ENCODE results near the gene UIMC1. TPM values are rescaled to one million over a fixed set of nuclear protein-coding genes. Genes with fewer than 3 reads are reported as not detected.
"Not testable (repeated sequence)": the region's sequence is repeated elsewhere in the genome, so short reads cannot be mapped to it uniquely, and the experiment has no call there.

Gene UIMC1
- total RNA-seq, 2 experiments from 2014 or later, result 52.8 to 54.1 TPM

DNA sequence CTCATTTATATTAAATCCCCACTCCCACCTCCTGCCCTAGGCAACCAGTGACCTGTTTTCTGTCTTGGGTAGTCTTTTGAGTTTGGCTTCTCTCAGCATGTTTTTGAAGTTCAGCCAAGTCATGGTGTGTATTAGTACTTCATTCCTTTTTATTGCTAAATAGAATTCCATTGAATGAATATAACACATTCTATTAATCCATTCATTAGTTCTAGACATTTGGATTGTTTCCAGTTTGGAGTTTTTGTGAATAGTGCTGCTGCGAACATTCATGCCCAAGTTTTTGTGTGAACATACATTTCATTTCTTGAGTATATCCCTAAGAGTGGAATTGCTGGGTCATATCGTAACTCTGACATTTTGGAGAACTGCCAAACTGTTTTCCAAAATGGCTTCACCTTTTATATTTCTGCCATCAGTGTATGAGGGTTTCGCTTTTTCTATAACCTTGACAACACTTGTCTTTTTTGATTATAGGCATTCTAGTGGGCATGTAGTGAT is 18.6 kb upstream of the UIMC1 start:
- POLR2A ChIA-PET, result no interaction called here
- Mint-ChIP-seq H3K36me3 (peaks cover 25% of the 10 kb centered on the region), H3K27ac (no peak overlapping the region), H3K9me3 (peaks cover 2% of the 10 kb centered on the region), H3K27me3 (no peaks in the 10 kb centered on the region), H3K4me3 (no peak overlapping the region), H3K4me1 (peaks cover 24% of the 10 kb centered on the region)
- ATAC-seq (ENCODE audit: low read depth) (no peak), DNase-seq (no peak)

DNA sequence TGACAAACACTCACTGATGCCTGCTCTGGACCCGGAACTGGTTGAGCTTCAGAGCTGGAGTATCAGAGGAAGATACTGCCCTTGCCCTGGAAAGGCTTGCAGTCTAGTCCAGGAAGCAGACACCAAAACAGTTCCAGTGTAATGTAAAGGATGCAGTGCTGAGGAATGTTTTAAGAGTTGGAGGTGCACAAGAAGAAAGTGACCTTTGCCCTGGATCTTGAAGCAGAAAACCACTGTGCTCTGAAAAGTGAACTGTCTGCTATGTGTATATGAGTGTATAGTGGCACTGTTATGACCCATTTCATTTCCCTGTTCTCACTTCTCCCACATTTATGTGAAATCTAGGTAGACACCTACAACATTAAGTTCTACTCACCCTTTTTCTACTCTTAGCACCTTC is 18.0 kb upstream of the UIMC1 start:
- H3K4me3 Mint-ChIP-seq, result peak overlapping the region; percentile 3
- H3K9me3 Mint-ChIP-seq, result peaks cover 2% of the 10 kb centered on the region
- POLR2A ChIA-PET, result interaction anchor here (0.6 kb wide), 1 partner anchor 277 kb away, joined by 4 read pairs; no protein-coding TSS in a partner anchor
- ATAC-seq (ENCODE audit: low read depth), result no peak
- no peak for DNase-seq
- H3K27ac Mint-ChIP-seq, result no peak overlapping the region
- H3K27me3 Mint-ChIP-seq, result no peaks in the 10 kb centered on the region
- H3K36me3 Mint-ChIP-seq, result peaks cover 21% of the 10 kb centered on the region
- H3K4me1 Mint-ChIP-seq, result peaks cover 24% of the 10 kb centered on the region

- DNase-seq, result peak; percentile 45
- H3K4me3 Mint-ChIP-seq, result peak overlapping the region; percentile 96
- peaks cover 14% of the 10 kb centered on the region for H3K36me3 Mint-ChIP-seq
- peak overlapping the region; percentile 89 for H3K27ac Mint-ChIP-seq
- H3K9me3 Mint-ChIP-seq, result no peaks in the 10 kb centered on the region
- POLR2A ChIA-PET, result interaction anchor here (0.8 to 1.5 kb wide), 3 partner anchors 12 to 18 kb away, joined by 3 to 5 read pairs (median 4); partner anchors contain the start of gene UIMC1
- no peak for ATAC-seq (ENCODE audit: low read depth)
- H3K27me3 Mint-ChIP-seq, result no peaks in the 10 kb centered on the region
- peaks cover 24% of the 10 kb centered on the region for H3K4me1 Mint-ChIP-seq
Measured at GRCh38 chr5:177023303-177023664, 16.7 kb upstream of the UIMC1 start.

- Mint-ChIP-seq H3K27ac (peak within 1 kb of the TSS; percentile 90), H3K4me3 (peak within 1 kb of the TSS; percentile 96), H3K27me3 (no peaks in the 10 kb centered on the region), H3K36me3 (peaks cover 12% of the 10 kb centered on the region), H3K4me1 (peaks cover 24% of the 10 kb centered on the region), H3K9me3 (no peaks in the 10 kb centered on the region)
- ATAC-seq (ENCODE audit: low read depth), result peak; percentile 98
- DNase-seq, result peak; percentile 91
- POLR2A ChIA-PET, result interaction anchor here (0.8 to 1.6 kb wide), 4 partner anchors 11 to 18 kb away, joined by 3 to 8 read pairs (median 4); partner anchors contain the start of gene UIMC1
Measured at GRCh38 chr5:177022386-177023302, 16.1 kb upstream of the UIMC1 start, which contains the start of gene ZNF346. ZNF346 (plus strand) TSS chr5:177022696; CDS start chr5:177022739, 43 bp downstream.

DNA sequence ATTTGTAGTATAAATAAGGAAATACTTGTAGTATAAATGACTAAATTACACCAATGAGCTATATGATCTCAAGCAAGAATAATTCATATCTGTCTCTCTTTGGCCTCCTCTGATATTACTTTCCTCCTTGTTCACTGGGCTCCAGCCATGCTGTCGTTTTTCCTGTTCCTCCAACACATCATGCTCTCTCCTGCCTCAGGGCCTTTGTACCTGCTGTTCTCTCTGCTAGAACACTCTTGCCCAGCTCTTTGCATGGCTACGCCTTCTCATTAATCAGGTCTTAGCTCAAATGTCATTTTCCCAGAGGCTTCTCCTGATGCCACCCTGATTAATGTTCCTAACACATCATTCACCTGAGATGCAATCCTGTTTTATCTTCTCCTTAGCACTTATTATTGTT is 13.5 kb upstream of the UIMC1 start:
- DNase-seq (no peak), ATAC-seq (ENCODE audit: low read depth) (no peak)
- POLR2A ChIA-PET, result interaction anchor here (1.5 kb wide), 1 partner anchor 14 kb away, joined by 3 read pairs; the partner anchor contains the start of gene UIMC1
- Mint-ChIP-seq H3K36me3 (peaks cover 8% of the 10 kb centered on the region), H3K9me3 (no peaks in the 10 kb centered on the region), H3K4me3 (no peak overlapping the region), H3K27me3 (no peaks in the 10 kb centered on the region), H3K27ac (no peak overlapping the region), H3K4me1 (peaks cover 17% of the 10 kb centered on the region)

- Mint-ChIP-seq H3K27me3 (no peaks in the 10 kb centered on the region), H3K4me1 (peaks cover 4% of the 10 kb centered on the region), H3K9me3 (no peaks in the 10 kb centered on the region), H3K27ac (no peak overlapping the region), H3K4me3 (no peak overlapping the region), H3K36me3 (no peaks in the 10 kb centered on the region)
- ATAC-seq (ENCODE audit: low read depth), result no peak
- no peak for DNase-seq
- POLR2A ChIA-PET, result no interaction called here
Measured at GRCh38 chr5:177018341-177018740, 11.8 kb upstream of the UIMC1 start.

DNA sequence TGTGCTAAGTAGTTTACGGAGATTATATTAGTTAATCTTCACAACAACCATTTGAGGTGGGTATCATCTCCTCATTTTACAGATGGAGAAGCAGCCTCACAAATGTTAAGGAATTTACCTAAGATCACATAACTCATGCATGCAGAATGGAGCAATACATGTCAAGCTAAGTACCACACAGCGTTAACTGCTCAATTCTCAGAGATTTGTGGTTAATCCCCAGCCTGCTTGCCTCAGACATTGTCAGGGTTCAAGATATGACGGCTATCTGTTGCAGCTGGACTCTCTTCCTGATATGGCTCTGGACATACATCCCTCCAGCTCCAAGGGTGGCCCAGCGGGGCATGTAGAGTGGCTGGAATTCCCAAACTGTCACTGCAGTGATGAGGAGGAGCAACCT is 8.6 kb upstream of the UIMC1 start:
- no peak overlapping the region for H3K27ac Mint-ChIP-seq
- no peak for DNase-seq
- no peaks in the 10 kb centered on the region for H3K4me1 Mint-ChIP-seq
- no peaks in the 10 kb centered on the region for H3K36me3 Mint-ChIP-seq
- no peak for ATAC-seq (ENCODE audit: low read depth)
- no peaks in the 10 kb centered on the region for H3K9me3 Mint-ChIP-seq
- no peak overlapping the region for H3K4me3 Mint-ChIP-seq
- POLR2A ChIA-PET, result no interaction called here
- no peaks in the 10 kb centered on the region for H3K27me3 Mint-ChIP-seq

DNA sequence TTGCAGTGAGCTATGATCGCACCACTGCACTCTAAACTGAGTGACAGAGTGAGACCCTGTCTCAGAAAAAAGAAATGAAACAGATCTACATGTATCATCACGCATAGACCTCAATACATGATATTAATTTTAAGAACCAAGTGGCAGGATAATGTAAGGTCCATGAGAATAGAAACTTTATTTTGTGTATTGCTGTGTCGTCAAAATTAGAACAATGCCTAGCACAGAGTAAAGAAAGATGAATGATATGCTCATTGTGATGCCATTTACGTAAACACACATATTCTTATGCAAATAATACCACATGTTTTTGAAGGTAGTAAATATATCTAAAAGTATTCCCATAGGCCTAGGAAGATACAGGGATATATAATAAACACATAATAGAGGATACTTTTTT is 3.6 kb upstream of the UIMC1 start:
- Mint-ChIP-seq H3K27me3 (no peaks in the 10 kb centered on the region), H3K4me3 (no peak overlapping the region), H3K9me3 (no peaks in the 10 kb centered on the region), H3K4me1 (peaks cover 14% of the 10 kb centered on the region), H3K27ac (no peak overlapping the region), H3K36me3 (peaks cover 3% of the 10 kb centered on the region)
- ATAC-seq (ENCODE audit: low read depth) (no peak), DNase-seq (no peak)
- POLR2A ChIA-PET, result no interaction called here

GRCh38 chr5:177008716-177009115 is 2.1 kb upstream of the UIMC1 start:
- Mint-ChIP-seq H3K27ac (no peak overlapping the region), H3K4me1 (peaks cover 19% of the 10 kb centered on the region), H3K9me3 (no peaks in the 10 kb centered on the region), H3K36me3 (peaks cover 3% of the 10 kb centered on the region), H3K27me3 (no peaks in the 10 kb centered on the region), H3K4me3 (no peak overlapping the region)
- DNase-seq, result no peak
- no peak for ATAC-seq (ENCODE audit: low read depth)
- POLR2A ChIA-PET, result no interaction called here

DNA sequence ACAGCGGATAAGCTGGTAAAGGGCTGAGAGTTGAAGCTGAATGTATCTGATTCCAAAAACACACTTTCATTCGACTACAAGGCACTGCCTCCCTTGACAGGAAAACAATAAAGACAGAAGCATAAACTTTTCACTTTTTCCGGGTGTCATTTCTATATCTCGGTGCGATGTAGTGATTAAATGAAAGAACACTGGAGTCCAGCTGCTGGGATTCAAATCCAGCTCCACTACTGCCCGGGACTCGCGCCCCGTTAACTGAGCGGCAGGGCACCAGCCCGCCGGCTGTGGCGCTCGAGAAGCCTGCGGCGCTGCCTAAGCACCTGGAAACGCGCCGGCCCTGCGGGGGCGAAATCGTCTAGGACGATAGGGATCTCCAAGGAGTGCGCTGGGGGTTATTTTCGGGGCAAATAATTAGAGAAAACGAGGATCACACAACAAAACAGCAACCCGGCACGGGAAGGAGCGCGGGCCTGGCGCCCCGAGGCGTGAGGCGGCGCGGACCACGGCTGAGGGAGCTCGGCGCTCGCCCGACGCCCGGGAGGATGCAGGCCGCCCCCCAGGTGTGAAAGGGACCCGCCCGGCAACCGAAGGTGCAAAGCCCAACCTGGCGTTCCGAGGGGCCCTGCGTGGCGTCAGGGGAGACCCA is 837 bp downstream of the UIMC1 start:
- H3K36me3 Mint-ChIP-seq, result peaks cover 7% of the 10 kb centered on the region
- POLR2A ChIA-PET, result interaction anchor here (0.5 to 1.8 kb wide), 11 partner anchors 14 to 1349 kb away, joined by 3 to 8 read pairs (median 3); partner anchors contain the start of gene ZNF346
- H3K27me3 Mint-ChIP-seq, result no peaks in the 10 kb centered on the region

DNA sequence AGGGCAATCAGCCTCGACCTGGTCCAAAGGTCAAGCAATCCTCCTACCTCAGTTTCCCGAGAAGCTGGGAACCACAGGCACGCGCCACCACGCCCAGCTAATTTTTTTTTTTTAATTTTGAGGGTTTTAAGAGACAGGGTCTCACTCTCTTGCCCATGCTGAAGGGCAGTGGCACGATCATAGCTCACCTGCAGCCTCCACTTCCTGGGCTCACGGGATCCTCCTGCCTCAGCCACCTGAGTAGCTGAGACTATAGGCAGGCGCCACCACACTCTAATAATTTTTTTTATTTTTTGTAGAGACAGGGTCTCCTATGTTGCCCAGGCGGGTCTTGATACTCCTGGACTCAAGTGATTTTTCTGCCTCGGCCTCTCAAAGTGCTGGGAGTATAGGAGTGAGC is 1.6 kb downstream of the UIMC1 start:
- Mint-ChIP-seq H3K4me3 (peak overlapping the region; percentile 87), H3K27ac (no peak overlapping the region), H3K36me3 (peaks cover 14% of the 10 kb centered on the region), H3K9me3 (no peaks in the 10 kb centered on the region), H3K4me1 (peaks cover 23% of the 10 kb centered on the region), H3K27me3 (no peaks in the 10 kb centered on the region)
- DNase-seq (no peak), ATAC-seq (ENCODE audit: low read depth) (no peak)
- POLR2A ChIA-PET, result interaction anchor here (0.7 to 1.5 kb wide), 6 partner anchors 17 to 108 kb away, joined by 3 to 4 read pairs (median 4); no protein-coding TSS in a partner anchor

More for the DNA sequence above, 837 bp downstream of the UIMC1 start:
- peaks cover 23% of the 10 kb centered on the region for H3K4me1 Mint-ChIP-seq
- DNase-seq, result peak; percentile 77
- ATAC-seq (ENCODE audit: low read depth), result peak; percentile 61
- H3K4me3 Mint-ChIP-seq, result peak overlapping the region; percentile 87
- no peaks in the 10 kb centered on the region for H3K9me3 Mint-ChIP-seq
- peak overlapping the region; percentile 78 for H3K27ac Mint-ChIP-seq

GRCh38 chr5:177003649-177004048 is 2.9 kb downstream of the UIMC1 start:
- Mint-ChIP-seq H3K27me3 (no peaks in the 10 kb centered on the region), H3K36me3 (peaks cover 20% of the 10 kb centered on the region), H3K4me1 (peaks cover 23% of the 10 kb centered on the region), H3K4me3 (no peak overlapping the region), H3K27ac (peak overlapping the region; percentile 56), H3K9me3 (no peaks in the 10 kb centered on the region)
- no peak for DNase-seq
- POLR2A ChIA-PET, result interaction anchor here (0.6 kb wide), 1 partner anchor 24 kb away, joined by 3 read pairs; no protein-coding TSS in a partner anchor
- ATAC-seq (ENCODE audit: low read depth), result no peak

GRCh38 chr5:176999526-176999925 is 7.1 kb downstream of the UIMC1 start:
- H3K4me3 Mint-ChIP-seq; DNase-seq; POLR2A ChIA-PET; H3K9me3 Mint-ChIP-seq; H3K27ac Mint-ChIP-seq; ATAC-seq (ENCODE audit: low read depth); H3K27me3 Mint-ChIP-seq: not testable (repeated sequence)
- Mint-ChIP-seq H3K36me3 (peaks cover 28% of the 10 kb centered on the region), H3K4me1 (peaks cover 21% of the 10 kb centered on the region)

Measured in activated naive CD8-positive, alpha-beta T cell treated with anti-CD3 and anti-CD28 coated beads, Interleukin-2, amount 10 ng/mL, durations not matched to agents 7 days and 5 days (primary cell).